ENCODE measurements around the gene AMOTL1.

AMOTL1 gene

GRCh38 chr11:94767701-94768601 is at the start of gene AMOTL1:
Gene AMOTL1, plus strand, starts transcription at chr11:94768356. Its CDS starts 156 bp downstream, at chr11:94768512.
- peak; percentile 25 for DNase-seq

GRCh38 chr11:94719876-94720275 is 48.3 kb upstream of the AMOTL1 start:
- DNase-seq: no peak

GRCh38 chr11:94721565-94722292 is 46.4 kb upstream of the AMOTL1 start:
- DNase-seq: no peak

GRCh38 chr11:94722735-94723134 is 45.4 kb upstream of the AMOTL1 start:
- no peak for DNase-seq

- DNase-seq: no peak
Measured at GRCh38 chr11:94725097-94725496, 43.1 kb upstream of the AMOTL1 start.

GRCh38 chr11:94727819-94728218 is 40.3 kb upstream of the AMOTL1 start:
- no peak for DNase-seq

- no peak for DNase-seq
Measured at GRCh38 chr11:94728541-94728940, 39.6 kb upstream of the AMOTL1 start.

- DNase-seq: no peak
Measured at GRCh38 chr11:94728966-94729751, 39.0 kb upstream of the AMOTL1 start.

- no peak for DNase-seq
Measured at GRCh38 chr11:94730153-94730552, 38.0 kb upstream of the AMOTL1 start.

- no peak for DNase-seq
Measured at GRCh38 chr11:94731880-94732601, 36.1 kb upstream of the AMOTL1 start.

GRCh38 chr11:94732617-94733281 is 35.4 kb upstream of the AMOTL1 start:
- DNase-seq: no peak

- DNase-seq: no peak
Measured at GRCh38 chr11:94734563-94735275, 33.4 kb upstream of the AMOTL1 start.

- no peak for DNase-seq
Measured at GRCh38 chr11:94735907-94736306, 32.2 kb upstream of the AMOTL1 start.

GRCh38 chr11:94737171-94737611 is 31.0 kb upstream of the AMOTL1 start:
- no peak for DNase-seq

- no peak for DNase-seq
Measured at GRCh38 chr11:94738746-94739145, 29.4 kb upstream of the AMOTL1 start.

GRCh38 chr11:94739331-94739730 is 28.8 kb upstream of the AMOTL1 start:
- no peak for DNase-seq

- no peak for DNase-seq
Measured at GRCh38 chr11:94740083-94741021, 27.8 kb upstream of the AMOTL1 start.

- no peak for DNase-seq
Measured at GRCh38 chr11:94741022-94741679, 27.0 kb upstream of the AMOTL1 start.

GRCh38 chr11:94742665-94743064 is 25.5 kb upstream of the AMOTL1 start:
- no peak for DNase-seq

Data from RPMI8226 (cell line).